Measurements from ENCODE around the gene CCIN.
A peak's percentile ranks its signal among the peaks of the same experiment; 100 is the strongest.
"Not testable (repeated sequence)": the region's sequence is repeated elsewhere in the genome, so short reads cannot be mapped to it uniquely, and the experiment has no call there.

Gene CCIN

DNA sequence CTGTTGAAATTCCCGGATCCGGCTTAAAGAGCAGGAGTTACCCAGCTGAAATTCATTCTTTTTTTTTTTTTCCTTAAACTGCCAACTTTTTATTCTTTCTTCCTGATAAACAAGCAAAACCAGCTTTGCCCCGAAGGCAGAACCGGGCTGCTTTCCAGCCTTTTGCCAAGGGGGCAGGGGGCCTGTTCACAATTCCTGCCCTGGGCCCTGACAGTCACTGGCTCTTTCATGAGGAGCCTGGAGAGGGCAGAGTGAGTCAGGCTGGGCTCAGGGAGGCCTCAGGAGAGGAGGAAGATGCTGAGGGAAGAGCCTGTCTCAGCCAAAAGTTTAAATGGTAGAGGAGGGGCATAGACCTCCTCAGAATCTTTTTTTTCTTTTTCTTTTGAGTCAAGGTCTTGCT, 27.9 kb upstream of the CCIN start:
- DNase-seq (ENCODE audit: low spot score): no peak

DNA sequence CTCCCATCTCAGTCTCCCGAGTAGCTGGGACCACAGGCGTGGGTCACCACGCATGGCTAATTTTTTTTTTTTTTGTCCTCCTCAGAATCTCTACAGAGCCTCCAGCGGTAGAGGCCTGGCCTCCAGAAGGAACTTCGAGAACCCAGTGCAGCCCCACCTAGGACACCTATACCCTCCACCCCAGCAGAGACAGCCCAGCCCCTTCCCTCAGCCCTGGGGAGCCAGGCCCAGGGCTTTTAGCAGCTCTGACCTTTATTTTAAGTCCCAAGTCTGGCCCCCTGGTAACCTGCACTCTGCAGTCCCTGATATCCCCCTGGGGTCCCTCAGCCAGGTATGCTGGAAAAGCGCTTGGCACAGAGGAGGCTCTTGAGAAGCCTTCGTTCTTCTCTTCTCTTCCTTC, 27.4 kb upstream of the CCIN start:
- DNase-seq (ENCODE audit: low spot score): no peak

DNA sequence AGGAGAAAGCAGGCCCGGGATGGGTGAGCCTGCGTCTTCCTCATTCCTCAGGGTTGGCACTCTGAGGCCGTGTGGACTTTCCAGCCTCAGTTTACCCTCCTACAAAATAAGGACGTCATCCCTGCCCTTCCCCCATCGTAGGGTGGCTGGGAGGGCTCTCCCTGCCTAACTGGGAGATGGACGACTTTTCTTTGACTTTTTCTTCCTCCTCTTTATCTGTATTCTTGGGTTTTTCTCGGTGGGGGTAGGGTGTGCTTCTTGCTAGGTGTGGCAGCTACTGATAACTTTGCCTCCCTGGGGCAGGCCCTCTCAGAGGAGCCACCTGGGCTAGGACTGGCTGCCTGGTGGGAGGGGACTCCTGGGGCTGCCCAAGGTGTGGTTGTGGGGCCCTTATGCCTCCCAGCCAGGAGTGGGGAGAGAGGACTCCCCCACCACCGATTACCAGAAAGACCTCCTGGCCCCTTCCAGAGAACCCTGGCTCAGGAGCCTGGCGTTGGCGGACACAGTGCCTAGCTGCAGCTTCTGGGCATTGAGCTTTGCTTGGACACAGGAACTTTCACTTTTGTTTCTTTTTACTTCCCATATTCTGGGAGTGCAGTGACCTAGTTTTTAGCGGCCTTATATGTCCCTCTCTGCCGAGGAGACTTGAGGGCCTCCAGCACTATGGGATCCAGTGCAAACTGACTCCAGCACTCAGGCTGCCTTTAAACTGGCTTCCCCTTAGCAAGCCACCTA, 26.5 kb upstream of the CCIN start:
- DNase-seq (ENCODE audit: low spot score): peak; percentile 81

DNA sequence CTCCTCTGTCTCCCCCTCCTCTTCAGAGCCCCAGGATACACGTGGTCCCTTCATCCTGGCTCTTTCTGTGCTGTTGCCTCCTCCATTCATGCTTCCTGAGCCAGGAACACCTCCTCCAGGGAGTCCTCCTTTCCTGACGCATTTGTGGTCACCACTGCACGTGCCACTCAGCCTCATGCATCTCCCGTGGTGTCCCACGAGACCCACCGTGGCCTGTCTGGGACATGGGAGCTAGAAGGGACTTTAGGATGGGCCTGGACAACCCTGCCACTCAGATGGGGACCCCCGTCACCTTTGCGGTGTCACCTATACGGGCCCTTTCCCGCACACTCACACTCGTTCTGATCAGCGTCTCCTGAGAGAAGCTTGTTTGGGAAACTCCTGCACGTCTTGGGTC, 25.9 kb upstream of the CCIN start:
- DNase-seq (ENCODE audit: low spot score): no peak

DNA sequence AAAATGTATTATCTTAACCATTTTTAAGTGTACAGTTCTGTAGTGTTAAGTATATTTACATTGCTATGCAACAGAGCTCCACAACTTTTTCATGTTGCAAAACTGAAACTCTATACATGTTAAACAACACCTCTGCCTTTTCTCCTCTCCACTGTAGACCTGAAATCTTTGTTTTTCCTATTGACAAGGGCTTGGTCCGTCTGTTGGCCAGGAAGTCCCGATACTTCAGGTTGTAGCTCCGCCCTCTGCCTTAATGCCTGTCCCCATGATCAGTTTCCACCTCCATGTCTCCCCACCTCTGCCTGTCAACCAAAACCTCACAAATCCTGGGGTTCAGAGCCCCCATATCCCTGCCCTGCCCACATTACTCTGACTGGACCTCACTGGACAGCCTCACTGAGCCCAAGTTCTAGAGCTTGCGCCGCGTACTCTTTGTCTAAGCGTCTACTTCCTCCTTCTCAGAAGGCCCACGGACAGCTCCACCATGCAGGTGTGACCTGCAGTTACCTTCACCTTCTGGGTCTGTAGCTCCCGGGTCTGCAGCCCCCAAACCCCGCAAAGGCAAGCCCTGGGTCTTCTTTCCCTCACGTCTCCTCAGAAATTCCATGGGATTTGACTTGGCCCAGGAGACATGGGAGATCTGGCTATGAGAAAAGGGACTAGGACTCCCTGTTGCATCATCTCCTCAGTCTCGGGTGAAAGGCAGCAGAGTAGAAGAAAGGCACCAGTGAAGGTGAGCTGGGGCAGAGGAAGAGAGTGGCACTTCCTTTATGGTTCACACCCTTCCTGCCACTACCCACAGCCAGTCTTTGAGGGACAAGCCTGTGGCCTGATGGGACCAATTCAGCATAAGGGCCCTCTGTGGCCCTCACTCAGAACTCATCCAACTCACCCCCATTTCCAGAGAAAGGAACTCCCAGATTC, 24.6 kb upstream of the CCIN start:
- DNase-seq (ENCODE audit: low spot score): no peak

DNA sequence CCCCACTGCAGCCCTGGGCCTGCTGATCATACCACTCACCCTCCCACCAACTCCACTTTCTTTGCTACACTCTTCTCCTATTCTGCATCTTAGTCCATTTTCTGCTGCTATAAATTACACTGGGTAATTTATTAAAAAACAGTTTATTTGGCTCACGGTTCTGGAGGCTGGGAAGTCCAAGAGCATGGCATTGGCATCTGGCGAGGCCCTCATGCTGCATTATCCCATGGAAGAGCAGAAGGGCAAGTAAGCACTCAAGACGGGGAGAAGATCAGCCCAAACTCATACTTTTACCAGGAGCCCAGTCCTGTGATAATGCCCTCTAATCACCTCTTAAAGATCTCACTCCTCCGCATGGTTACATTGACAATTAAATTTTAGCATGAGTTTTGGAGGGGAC, 23.2 kb upstream of the CCIN start:
- DNase-seq (ENCODE audit: low spot score): no peak

DNA sequence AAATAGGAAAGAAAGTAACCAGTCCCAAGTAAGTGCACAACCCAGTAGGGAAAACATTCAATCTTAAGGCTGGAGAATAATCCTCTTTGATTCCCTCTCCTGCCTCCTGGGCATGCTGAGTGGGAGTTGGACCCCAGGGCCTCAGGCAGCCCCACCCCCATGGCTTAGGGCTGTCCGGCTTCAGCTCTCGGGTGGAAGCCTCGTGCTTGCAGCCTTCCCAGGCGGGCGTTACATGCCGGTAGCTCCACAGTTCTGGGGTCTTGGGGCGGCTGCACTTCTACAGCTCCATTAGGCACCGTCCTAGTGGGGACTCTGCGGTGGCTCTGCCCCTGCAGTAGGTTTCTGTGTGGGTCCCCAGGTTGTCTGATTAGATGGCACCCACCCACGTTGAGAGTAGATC, 22.5 kb upstream of the CCIN start:
- no peak for DNase-seq (ENCODE audit: low spot score)

DNA sequence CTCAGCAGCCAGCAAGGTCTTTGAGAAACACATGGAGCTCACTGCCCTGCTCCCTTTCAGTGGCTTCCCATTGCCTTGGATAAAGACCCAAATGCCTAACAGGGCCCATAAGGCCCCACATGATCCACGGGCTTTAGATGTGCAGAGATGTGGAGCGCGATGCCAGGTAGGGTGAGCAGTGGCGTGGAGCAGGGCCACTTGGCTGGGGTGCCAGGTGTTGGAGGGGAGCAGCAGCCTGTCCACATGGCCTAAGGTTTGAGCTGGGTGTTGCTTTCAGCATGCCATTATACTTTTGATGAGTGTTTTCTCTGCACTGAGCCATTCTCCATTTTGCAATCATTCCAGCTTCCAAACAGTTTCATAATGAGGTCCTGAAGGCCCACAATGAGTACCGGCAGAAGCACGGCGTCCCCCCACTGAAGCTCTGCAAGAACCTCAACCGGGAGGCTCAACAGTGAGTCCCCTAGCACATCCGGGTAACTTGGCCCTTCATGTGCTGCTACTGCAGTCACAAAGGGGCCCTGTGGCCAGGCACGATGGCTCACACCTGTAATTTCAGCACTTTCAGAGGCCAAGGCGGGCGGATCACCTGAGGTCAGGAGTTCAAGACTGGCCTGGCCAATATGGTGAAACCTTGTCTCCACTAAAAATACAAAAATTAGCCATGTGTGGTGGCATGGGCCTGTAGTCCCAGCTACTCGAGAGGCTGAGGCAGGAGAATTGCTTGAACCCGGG, 21.6 kb upstream of the CCIN start:
- no peak for DNase-seq (ENCODE audit: low spot score)

DNA sequence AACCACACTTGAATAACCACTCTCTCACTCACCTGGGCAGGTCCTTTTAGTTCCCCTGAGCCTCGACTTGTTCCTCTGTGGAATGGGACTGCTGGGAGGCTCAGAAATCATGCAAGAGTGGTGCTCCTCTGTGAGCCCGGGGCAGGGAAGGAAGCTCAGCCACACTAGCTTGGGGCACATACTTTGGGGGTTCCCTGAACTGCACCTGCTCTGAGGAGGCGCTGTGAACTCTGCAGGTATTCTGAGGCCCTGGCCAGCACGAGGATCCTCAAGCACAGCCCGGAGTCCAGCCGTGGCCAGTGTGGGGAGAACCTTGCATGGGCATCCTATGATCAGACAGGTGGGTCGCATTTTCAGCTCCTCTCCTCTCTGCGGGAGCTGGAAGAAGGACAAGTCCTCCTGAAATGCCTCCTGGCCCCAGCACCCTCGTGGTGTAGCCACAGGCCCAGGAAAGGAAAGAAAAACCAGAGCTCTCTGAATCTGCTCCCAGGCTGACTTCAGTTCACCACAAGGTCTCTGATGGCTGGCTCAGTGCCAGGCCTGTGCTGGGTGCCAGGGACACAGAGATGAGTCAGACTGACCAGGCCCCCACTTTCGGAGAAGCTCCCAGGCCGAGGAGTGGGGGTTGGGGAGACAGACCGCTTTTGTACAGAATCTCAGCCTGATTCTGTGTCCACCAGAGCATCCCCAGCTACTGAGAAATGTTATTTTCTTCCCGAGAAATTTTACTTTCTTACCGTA, 20.7 kb upstream of the CCIN start:
- DNase-seq (ENCODE audit: low spot score): peak; percentile 71

DNA sequence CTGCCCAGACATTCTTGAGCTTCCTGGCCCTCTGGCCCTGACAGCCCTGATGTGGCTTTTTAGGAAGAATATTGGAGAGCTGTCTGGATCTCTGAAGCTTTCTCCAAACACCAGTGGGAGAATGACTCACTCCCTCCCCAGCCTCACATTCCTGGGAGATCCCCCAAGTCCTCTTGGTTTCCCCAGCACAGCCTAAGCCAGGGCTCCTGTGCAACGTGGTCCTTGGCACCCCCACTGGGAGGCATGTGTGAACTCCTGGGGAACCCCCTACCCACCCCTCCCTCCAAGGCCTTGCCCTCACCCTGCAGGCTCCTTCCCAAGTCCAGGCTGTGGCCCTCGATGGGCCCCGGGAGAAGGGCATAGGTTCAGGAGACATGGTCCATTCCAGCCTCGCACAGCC, 20.0 kb upstream of the CCIN start:
- DNase-seq (ENCODE audit: low spot score): no peak

DNA sequence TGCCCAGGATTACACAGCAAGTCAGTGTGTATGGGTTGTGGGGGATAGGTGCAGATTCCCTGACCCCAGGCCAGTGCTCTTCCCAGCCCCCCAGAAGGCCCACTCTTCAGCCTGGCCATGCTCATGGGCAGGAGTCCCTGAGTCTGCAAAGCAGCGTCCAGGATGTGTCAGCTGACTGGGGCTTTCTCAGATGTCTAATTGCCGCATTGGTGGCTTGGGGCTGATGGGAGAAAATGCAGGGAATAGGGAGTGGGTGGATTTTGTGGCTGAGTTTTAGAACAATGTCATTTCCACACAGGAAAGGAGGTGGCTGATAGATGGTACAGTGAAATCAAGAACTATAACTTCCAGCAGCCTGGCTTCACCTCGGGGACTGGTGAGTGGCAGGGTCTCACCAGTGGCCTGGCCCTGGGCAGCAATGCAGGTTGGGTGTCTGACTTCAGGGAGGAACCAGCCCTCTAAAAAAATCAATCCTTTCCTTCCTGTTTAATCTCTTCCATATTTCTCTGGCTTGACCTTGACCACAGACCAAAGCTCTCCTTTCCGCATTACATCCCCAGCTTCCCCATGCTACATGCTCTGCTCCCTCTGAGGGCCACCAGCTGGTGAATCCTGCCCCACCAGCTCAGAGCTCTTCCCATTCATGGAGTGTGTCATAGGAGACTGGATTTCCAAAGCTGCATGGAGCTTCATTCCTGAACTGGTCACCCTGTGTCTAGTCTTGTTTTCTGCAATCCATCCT, 18.4 kb upstream of the CCIN start:
- no peak for DNase-seq (ENCODE audit: low spot score)

DNA sequence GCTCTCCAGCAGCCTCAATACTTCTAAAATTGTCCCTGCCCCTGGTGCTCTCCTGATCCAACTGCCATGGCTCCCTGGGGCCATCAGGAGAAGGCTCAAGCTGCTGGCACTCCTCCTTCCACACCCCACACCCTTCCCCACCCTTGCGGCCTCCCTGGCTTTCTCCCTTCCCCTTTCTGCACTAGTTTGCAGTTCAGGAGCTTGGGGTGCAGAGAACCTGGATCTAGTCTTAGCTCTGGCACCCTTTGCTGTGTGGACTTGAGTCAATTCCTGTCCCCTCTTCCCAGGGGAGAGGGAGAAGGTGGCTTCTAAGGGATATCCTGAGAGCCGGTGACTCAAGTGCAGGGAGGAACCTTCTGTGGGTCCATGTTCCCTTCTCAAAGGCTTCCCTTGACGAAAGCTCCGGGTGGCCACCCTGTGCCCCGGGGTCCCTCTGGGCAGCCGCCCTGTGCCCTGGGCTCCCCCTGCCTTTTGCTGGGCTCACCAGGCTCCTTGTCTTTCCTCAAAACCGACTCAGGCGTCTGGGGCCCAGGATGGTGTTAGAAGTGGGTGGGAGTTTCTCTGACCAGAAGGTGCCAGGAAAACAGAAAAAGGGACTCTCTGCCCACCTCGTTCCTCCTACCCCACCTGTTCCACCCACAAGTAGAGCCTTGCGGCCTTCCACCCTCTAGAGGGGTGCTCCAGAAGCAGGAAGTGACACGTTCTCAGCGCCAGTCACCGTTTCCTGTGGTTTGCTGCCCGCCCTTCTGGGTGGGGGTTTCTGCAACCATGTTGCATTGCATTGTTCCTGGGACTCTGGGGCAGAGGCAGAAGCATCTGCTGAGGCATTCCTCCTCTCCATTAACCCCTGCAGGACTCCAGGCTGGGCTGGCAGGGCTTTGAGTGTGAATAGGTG, 17.6 kb upstream of the CCIN start:
- no peak for DNase-seq (ENCODE audit: low spot score)

DNA sequence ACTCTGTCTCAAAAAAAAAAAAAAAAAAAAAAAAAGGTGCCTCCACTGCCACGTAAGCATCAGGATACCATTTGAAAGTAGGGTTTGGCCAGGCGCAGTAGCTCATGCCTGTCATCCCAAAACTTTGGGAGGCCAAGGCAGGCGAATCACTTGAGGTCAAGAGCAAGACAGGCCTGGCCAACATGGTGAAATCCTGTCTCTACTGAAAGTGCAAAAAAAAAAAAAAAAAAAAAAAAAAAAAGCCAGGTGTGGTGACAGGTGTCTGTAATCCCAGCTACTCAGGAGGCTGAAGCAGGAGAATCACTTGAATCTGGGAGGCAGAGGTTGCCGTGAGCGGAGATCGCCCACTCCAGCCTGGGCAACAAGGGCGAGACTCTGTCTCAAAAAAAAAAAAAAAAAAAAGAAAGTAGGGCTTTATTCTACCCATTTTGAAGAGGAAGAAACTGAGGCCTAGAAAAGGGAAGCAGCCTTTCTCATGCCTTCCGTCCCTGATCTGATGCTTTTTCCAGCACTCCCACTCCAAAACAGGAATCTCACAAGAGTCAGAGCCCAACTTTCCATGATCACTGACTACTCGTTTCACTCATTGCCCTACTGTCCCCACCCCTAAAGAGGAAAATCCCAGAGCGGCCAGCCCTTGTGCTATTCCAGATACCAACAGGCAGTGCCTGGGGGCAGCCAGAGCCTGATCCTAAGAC, 16.3 kb upstream of the CCIN start:
- DNase-seq (ENCODE audit: low spot score): no peak

DNA sequence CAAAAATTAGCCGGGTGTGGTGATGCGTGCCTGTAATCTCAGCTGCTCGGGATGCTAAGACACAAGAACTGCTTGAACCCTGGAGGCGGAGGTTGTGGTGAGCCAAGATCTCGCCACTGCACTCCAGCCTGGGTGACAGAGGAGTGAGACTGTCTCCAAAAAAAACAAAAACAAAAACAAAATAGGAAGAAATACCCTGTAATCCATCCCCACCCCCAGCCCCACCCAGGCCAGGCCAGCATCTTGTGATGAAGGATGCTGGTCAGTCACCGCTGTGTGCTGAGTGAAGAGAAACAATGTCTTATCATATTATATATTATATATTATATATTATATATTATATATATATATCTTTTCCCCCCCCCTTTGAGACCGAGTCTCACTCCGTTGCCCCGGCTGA, 15.4 kb upstream of the CCIN start:
- no peak for DNase-seq (ENCODE audit: low spot score)

DNA sequence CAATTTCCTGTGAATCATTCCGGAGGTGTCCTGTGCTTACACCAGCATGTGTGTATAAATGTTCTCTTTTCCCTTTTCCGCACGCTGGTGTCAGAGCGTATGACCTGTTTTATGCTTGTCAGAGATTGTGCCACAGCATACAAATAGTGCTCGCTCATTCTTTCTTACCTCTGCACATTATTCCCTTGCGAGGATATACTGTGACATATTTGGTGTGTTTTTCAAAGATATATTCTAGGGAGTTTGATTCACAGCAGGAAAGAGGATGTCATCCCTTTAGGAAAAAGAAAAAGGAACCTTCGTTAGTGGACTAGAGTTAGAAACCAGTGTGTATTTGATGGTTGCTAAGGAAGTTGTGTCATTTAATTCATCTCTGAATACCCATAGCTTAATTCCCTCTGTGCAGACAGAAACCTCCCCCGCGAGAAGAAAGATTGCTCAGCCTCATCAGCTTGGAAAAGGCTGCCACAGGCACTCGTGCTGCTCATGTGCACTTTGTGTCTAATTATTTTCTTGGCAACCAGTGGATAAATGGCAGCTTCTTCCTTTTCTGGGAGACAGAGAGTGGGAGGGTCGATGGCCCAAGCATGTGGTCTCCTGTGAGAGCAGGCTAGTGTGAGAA, 14.7 kb upstream of the CCIN start:
- no peak for DNase-seq (ENCODE audit: low spot score)

DNA sequence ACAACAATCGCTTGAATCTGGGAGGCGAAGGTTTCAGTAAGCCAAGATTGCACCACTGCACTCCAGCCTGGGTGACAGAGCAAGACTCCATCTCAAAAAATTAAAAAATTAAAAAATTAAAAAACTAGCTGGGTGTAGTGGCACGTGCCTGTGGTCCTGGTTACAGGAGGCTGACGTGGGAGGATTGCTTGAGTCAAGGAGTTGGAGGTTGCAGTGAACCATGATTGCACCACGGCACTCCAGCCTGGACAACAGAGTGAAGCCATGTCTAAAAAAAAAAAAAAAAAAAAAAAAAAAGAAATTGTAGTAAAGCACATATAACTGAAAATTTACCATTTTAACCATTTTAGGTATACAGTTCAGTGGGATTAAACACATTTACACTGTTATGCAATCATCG, 13.1 kb upstream of the CCIN start:
- no peak for DNase-seq (ENCODE audit: low spot score)

DNA sequence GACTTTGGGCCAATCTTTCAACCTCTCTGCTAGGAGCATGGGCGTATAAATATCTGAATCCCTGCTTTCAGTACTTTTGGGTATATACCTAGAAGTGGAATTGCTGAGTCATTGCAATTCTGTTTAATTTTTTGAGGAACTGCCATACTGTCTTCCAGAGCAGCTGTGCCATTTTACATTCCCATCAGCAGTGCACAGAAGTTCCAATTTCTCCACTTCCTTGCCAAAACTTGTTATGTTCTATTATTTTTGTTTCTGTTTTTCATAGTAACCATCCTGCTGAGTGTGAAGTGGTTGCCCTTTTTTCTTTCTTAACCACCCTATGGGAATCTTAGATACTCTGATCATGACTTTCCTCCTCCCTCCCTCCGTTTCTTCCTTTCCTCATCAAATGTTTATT, 11.1 kb upstream of the CCIN start:
- no peak for DNase-seq (ENCODE audit: low spot score)

DNA sequence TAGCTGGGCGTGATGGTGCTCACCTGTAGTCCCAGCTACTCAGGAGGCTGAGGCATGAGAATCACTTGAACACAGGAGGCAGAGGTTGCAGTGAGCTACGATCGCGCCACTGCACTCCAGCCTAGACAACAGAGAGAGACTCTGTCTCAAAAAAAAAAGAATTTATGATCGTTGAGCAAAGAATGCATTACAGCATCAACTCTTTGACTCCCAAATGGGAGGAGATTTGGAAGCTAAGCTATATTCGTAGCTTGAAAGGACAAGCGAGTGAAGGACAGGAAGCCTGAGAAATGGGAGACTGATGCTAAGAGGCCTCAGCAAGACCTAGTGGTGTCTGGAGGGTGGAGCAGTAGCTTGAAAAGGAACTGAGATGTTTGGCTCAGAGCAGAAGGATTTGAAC, 10.3 kb upstream of the CCIN start:
- DNase-seq (ENCODE audit: low spot score): no peak

DNA sequence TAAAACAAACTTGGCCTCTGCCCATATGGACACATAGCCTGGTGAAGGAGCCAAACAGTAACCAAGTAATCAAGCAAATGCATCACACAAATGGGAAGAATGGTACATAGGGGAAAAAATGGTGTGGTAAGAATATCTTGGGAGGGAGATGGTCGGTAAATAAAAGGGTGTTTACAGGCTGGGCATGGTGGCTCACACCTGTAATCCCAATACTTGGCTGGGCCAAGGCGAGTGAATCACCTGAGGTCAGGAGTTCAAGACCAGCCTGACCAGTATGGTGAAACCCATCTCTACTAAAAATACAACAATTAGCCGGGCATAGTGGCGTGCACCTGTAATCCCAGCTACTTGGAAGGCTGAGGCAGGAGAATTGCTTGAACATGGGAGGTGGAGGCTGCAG, 9.7 kb upstream of the CCIN start:
- DNase-seq (ENCODE audit: low spot score): not testable (repeated sequence)

All from hematopoietic multipotent progenitor cell treated with erythropoietin and hydrocortisone succinate and interleukin-3 and kit ligand, for 15 days (in vitro differentiated cells).